AG10803 (cell line): ENCODE measurements around the gene HOXB2.

Source experiments
- DNase-seq: peaks from one replicate; pipeline ENCODE4 v3.0.0; 2010; ENCODE audit warnings: low read depth
- H3K4me3 ChIP-seq: 2 replicates; pipeline ENCODE4 v1.5.1; 2011; ENCODE audit warnings: mild to moderate bottlenecking, low read length, control low read depth
- CTCF ChIP-seq: conservative IDR thresholded peaks from 2 replicates; pipeline ENCODE4 v1.5.1; 2011; ENCODE audit warnings: mild to moderate bottlenecking, low read length, control low read depth, inconsistent platforms

Gene HOXB2

DNA sequence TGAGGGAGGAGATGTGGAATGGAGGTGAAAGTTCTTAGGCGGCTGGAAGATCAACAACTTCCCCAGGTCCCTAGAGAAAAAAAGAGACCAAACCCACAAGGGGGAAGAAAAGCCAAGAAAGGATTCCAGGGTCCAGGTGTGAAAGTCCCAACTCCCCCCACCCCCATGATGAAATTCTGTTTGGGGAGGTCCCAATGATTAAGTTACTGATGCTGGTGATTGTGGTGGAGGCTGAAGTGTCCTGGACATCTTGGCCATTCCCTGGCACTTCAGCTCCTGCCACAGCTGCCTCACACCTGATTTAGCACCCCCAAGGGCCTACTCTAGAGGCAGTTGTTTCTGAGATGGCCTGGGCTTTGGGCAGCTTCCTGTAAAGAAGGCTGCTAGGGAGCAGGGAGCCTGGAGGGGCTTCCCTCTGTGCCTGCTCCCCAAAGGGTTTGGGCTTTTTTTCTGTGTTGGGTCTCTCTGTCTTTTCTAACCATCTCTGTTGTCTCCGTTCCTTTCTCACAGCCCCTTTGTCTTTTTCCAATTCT lies 20.2 kb upstream of the HOXB2 start:
- no peak for TF ChIP-seq CTCF
- H3K4me3 ChIP-seq, result peak overlapping the region; percentile 60
- no peak for DNase-seq

DNA sequence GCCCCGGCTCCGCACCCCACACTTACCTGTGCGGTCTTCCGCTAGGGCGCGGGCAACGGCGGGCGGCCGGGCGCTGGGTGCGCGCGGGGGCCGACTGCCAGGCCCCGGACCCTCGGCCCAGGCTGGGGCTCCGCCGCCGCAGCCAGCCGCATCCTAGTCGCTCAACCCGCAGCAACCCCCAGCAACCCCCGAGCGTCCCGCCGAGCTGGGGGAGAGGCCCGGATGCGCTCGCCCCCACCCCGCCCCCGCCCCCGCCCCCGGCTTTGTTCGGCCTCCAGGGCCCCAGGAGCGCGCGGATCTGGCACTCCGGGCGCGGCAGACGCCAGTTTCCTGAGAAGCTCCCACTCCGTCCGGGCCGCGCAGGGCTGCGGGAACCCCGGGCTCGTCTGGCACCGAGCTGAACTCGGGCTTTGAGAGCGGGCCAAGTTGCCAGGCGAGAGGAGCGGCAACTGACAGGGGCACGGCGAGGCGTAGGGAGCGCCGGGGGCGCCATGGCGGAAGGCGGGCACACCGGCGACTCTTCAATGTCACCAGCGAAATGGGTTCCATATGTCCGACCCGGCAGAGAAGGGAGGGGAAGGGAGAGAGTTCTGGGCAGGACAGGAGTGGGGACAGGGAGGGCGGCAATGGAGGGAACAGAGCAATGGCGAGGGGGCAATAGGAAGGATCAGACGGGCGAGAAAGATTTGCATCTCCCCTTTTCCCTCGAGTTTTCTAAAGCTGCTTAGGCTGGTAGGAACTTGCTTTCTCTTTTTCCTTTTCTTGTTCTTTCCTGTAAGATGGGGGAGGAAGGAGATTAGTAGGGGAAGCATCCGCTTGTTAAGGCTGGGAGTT lies 19.5 kb upstream of the HOXB2 start:
- H3K4me3 ChIP-seq, result peak overlapping the region; percentile 60
- no peak for DNase-seq

DNA sequence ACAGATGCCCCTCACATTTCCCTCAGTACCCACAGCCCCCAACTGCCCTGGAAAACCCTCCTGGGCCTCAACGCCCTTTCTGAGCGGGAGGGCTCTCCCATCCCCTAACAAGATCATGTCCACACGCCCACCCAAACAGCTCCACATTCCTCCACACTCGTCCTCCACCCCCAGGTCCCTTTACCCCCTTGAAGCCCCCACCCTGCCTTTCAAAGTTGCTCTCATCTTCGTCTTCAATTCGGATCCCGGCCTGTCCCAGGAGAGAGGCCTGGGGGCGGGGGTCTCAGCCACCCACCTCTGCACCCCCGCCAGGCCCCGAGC lies 18.9 kb upstream of the HOXB2 start:
- peak overlapping the region; percentile 60 for H3K4me3 ChIP-seq
- no peak for TF ChIP-seq CTCF
- no peak for DNase-seq

More for the DNA sequence above, 19.5 kb upstream of the HOXB2 start:
- TF ChIP-seq CTCF, result no peak

GRCh38 chr17:48563385-48563838 lies 18.5 kb upstream of the HOXB2 start:
- DNase-seq, result no peak
- peak overlapping the region; percentile 60 for H3K4me3 ChIP-seq
- no peak for TF ChIP-seq CTCF

DNA sequence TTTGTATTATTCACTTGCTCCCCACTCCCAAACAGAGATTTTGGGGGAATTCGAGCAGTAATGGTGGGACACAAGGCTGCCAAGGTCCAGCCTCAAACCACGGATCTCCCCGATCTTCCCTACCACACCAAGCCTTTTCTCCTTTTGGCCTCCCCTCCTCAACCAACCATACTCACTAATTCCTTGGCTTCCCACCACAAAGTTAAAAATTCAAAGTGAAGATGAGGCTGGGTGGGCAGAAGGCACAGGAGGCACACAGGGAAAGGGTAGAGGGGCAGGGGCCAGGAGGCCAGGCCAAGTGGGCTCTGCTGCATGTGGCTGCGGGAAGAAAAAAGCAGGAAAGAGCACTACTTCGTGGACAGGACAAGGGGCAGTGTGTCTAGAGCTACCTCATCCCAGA lies 18.0 kb upstream of the HOXB2 start:
- DNase-seq, result no peak
- H3K4me3 ChIP-seq, result peak overlapping the region; percentile 60
- no peak for TF ChIP-seq CTCF

DNA sequence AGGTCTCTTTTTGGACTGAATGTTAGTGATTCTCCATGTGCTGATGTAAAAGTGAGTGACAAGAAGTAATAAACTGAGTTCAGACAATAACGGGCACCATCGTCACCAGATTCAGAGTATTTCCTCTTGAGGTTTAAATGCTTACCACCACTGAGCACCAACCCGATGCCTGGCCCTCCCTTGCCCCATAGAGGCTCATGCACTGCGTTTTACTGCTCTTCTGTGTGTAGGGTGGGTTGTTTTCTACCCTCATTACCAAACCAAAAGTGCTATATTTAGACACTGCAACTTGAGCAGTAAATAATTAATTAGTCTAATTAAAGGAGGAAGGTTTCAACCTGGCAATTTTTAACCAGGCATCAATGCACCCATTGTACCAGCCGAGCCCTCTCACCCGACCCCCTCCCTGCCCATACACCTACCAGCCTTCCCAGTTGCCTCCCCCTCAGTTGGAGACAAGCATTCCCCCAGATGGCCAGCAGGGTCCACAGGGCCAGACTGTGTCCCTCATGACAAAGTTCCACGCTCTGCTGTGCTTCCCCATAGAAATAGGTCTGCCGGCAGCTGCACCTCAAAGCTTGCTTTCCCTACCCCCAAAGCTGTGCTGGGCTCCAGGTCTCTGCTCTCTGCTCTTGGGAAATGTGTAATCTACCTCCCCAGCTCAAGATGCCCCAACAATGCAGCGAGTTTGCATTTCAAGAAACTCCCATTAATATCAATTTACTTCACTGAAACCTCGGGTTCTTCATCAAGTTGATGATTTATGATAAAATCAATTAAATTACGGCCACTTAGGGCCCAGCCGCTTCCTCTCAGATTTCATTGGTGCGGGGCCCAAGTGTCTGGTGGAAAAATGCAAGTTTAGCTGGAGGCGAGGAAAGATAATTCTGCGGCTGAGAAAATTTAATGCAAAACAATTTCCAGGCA lies 17.2 kb upstream of the HOXB2 start:
- TF ChIP-seq CTCF, result peak; percentile 50
- DNase-seq, result peak; percentile 60

More for the DNA sequence above, 17.2 kb upstream of the HOXB2 start:
- H3K4me3 ChIP-seq, result peak overlapping the region; percentile 60
